Nucleus accumbens (tissue), 56 donors: Measurements from ENCODE around the gene CPT1C.

ENCODE experiments used
- DNase-seq, 56 donors: peaks; one replicate each; lab custom pipeline; 2025; lab: John Stamatoyannopoulos, UW

CPT1C gene

GRCh38 chr19:49679771-49680413 lies 11.0 kb upstream of the CPT1C start:
- DNase-seq = no peak

- DNase-seq = peak in 54 of 56 donors; percentile 36 to 94 (median 77)
Observed at GRCh38 chr19:49680421-49681351, 10.2 kb upstream of the CPT1C start.

GRCh38 chr19:49681830-49682229 lies 9.1 kb upstream of the CPT1C start:
- no peak for DNase-seq

GRCh38 chr19:49682274-49682673 lies 8.6 kb upstream of the CPT1C start:
- no peak for DNase-seq

- no peak for DNase-seq
Observed at GRCh38 chr19:49683814-49684250, 7.1 kb upstream of the CPT1C start.

- no peak for DNase-seq
Observed at GRCh38 chr19:49684251-49684982, 6.5 kb upstream of the CPT1C start.

GRCh38 chr19:49684983-49685553 lies 5.8 kb upstream of the CPT1C start:
- DNase-seq = no peak

- DNase-seq = no peak
Observed at GRCh38 chr19:49685845-49686332, 5.0 kb upstream of the CPT1C start.

GRCh38 chr19:49686503-49687088 lies 4.3 kb upstream of the CPT1C start:
- no peak for DNase-seq

GRCh38 chr19:49687150-49687549 lies 3.8 kb upstream of the CPT1C start:
- no peak for DNase-seq

- no peak for DNase-seq
Observed at GRCh38 chr19:49687566-49688316, 3.2 kb upstream of the CPT1C start.

GRCh38 chr19:49688531-49689132 lies 2.3 kb upstream of the CPT1C start:
- DNase-seq = no peak

- peak in 35 of 56 donors; percentile 11 to 69 (median 30) for DNase-seq
Observed at GRCh38 chr19:49689133-49690078, 1.5 kb upstream of the CPT1C start, which contains the start of gene ADM5. Gene ADM5 (plus strand): TSS chr19:49689594. CDS start chr19:49689838, 244 bp downstream.

- peak in 5 of 56 donors; percentile 17 to 51 (median 39) for DNase-seq
Observed at GRCh38 chr19:49690079-49690655, 749 bp upstream of the CPT1C start.

GRCh38 chr19:49691243-49692146 lies 579 bp downstream of the CPT1C start:
- DNase-seq = peak in 54 of 56 donors; percentile 14 to 88 (median 69)

GRCh38 chr19:49692147-49692506 lies 1.2 kb downstream of the CPT1C start:
- peak in 26 of 56 donors; percentile 9 to 76 (median 29) for DNase-seq
